Mesothelial cell of epicardium (in vitro differentiated cells): ENCODE measurements around the gene IKBKE. TPM values are rescaled to one million over a fixed set of nuclear protein-coding genes. Genes with fewer than 3 reads are reported as not detected.

Source experiments
- DNase-seq, 2 experiments: peaks; one replicate each; pipeline ENCODE4 v3.0.0; 2021; ENCODE audit warnings: low spot score in 2 of 2; ENCODE audit not compliant: unreplicated experiment in 2 of 2
- H3K27ac Mint-ChIP-seq: 2 replicates; pipeline ENCODE4 v1.8.0; 2021; ENCODE audit warnings: mixed read lengths
- H3K27me3 Mint-ChIP-seq: 2 replicates; pipeline ENCODE4 v1.8.0; 2021; ENCODE audit warnings: low read depth, mixed read lengths
- H3K36me3 Mint-ChIP-seq: 2 replicates; pipeline ENCODE4 v1.8.0; 2021; ENCODE audit warnings: mixed read lengths
- H3K4me1 Mint-ChIP-seq: 2 replicates; pipeline ENCODE4 v1.8.0; 2021; ENCODE audit warnings: mixed read lengths
- H3K4me3 Mint-ChIP-seq: 2 replicates; pipeline ENCODE4 v1.8.0; 2021; ENCODE audit warnings: mild to moderate bottlenecking, moderate library complexity, mixed read lengths
- H3K9me3 Mint-ChIP-seq: 2 replicates; pipeline ENCODE4 v1.8.0; 2021; ENCODE audit warnings: mixed read lengths
- total RNA-seq: library from RNA; stranded (reverse); gene quantifications from 3 replicates; pipeline ENCODE4 v1.2.1, GENCODE V29; 2021
- TF ChIP-seq, protein P1 (sequence below): fragments of 200-600 bp; sonication (generic); IDR thresholded peaks from one replicate; pipeline ENCODE4 v1.5.0; 2021; ENCODE audit warnings: antibody characterized with exemption; ENCODE audit not compliant: unreplicated experiment

Gene IKBKE
- total RNA-seq, 1 donor from 2014 or later = 7.9 TPM

DNA sequence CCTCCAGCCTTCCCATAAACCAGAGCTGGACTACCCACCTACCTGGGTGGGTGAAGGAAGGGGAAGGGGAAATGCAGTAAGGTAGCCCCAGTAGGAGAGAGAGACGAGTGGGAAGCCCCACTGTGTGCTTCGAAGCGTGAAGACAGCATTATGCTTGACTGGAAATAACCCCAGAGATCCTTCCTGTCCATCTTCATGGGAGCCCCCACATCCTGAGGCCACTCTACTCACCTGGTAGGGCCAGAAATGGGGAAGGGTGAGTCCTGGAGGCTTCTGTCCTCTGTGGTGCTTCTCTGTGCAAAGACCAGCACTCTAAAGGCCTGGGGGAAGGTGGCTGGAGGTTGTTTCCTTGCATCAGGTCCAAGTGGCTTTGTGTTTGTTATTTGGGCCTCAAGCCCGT lies 27.1 kb downstream of the IKBKE start:
- peaks cover 10% of the 10 kb centered on the region for H3K27me3 Mint-ChIP-seq
- no peaks in the 10 kb centered on the region for H3K36me3 Mint-ChIP-seq
- peaks cover 28% of the 10 kb centered on the region for H3K4me1 Mint-ChIP-seq
- no peak for DNase-seq
- TF ChIP-seq, protein P1, sequence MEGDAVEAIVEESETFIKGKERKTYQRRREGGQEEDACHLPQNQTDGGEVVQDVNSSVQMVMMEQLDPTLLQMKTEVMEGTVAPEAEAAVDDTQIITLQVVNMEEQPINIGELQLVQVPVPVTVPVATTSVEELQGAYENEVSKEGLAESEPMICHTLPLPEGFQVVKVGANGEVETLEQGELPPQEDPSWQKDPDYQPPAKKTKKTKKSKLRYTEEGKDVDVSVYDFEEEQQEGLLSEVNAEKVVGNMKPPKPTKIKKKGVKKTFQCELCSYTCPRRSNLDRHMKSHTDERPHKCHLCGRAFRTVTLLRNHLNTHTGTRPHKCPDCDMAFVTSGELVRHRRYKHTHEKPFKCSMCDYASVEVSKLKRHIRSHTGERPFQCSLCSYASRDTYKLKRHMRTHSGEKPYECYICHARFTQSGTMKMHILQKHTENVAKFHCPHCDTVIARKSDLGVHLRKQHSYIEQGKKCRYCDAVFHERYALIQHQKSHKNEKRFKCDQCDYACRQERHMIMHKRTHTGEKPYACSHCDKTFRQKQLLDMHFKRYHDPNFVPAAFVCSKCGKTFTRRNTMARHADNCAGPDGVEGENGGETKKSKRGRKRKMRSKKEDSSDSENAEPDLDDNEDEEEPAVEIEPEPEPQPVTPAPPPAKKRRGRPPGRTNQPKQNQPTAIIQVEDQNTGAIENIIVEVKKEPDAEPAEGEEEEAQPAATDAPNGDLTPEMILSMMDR = no peak
- H3K27ac Mint-ChIP-seq = no peak overlapping the region
- no peaks in the 10 kb centered on the region for H3K9me3 Mint-ChIP-seq
- no peak overlapping the region for H3K4me3 Mint-ChIP-seq

DNA sequence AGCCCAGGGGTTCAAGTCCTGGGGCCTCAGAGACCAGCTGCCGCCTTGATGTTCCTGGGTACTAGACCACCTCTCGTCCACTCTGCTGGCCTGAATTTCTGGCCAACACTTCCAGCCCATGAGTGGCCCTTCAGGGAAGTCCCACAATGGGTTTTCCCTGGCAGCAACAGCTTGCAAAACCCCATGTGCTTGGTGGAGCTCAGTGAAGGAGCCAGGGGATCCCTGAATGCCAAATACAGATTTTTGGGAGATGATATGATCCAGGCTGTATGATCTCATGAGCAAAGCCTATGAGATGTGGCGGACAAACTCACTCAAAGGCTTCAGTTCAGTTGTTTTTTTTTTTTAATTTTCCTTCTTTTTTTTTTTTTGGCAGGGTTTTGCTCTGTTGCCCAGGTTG lies 27.5 kb downstream of the IKBKE start:
- Mint-ChIP-seq H3K27ac (no peak overlapping the region), H3K4me1 (peaks cover 28% of the 10 kb centered on the region), H3K9me3 (no peaks in the 10 kb centered on the region), H3K4me3 (no peak overlapping the region), H3K36me3 (no peaks in the 10 kb centered on the region), H3K27me3 (peaks cover 14% of the 10 kb centered on the region)
- TF ChIP-seq, protein P1 = no peak
- no peak for DNase-seq

DNA sequence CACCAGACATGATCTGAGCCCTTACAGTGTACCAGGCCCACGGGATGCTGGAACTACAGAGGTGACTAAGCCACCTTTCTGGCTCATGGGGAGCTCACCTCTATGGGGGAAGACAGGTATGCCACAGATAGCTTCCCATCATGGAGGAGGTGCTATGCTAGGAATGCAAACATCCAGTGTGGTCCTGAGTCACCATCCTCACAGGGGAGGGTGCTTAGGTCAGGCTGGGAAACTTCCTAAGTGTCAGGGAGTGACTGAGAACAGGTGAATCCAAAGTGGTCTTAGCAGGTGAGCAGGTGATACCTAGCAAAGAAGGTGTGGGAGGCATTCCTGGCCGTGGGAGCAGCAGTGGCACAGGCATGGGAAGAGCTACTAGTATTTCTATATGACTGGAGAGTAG lies 28.4 kb downstream of the IKBKE start:
- Mint-ChIP-seq H3K9me3 (no peaks in the 10 kb centered on the region), H3K4me1 (peaks cover 28% of the 10 kb centered on the region), H3K36me3 (no peaks in the 10 kb centered on the region), H3K27me3 (peaks cover 23% of the 10 kb centered on the region), H3K27ac (no peak overlapping the region), H3K4me3 (no peak overlapping the region)
- TF ChIP-seq, protein P1 = no peak
- DNase-seq = no peak

- Mint-ChIP-seq H3K36me3 (no peaks in the 10 kb centered on the region), H3K27ac (no peak overlapping the region), H3K4me3 (no peak overlapping the region), H3K4me1 (peaks cover 31% of the 10 kb centered on the region), H3K9me3 (no peaks in the 10 kb centered on the region), H3K27me3 (peaks cover 37% of the 10 kb centered on the region)
- DNase-seq = no peak
- TF ChIP-seq, protein P1 = no peak
These were observed 29.8 kb downstream of the IKBKE start for GRCh38 chr1:206500046-206500445.

- no peak for DNase-seq
- Mint-ChIP-seq H3K4me1 (peaks cover 22% of the 10 kb centered on the region), H3K27me3 (peaks cover 55% of the 10 kb centered on the region), H3K4me3 (no peak overlapping the region), H3K36me3 (no peaks in the 10 kb centered on the region), H3K27ac (peak overlapping the region; percentile 85), H3K9me3 (no peaks in the 10 kb centered on the region)
- TF ChIP-seq, protein P1 = no peak
These were observed 31.6 kb downstream of the IKBKE start for GRCh38 chr1:206501881-206502280.

DNA sequence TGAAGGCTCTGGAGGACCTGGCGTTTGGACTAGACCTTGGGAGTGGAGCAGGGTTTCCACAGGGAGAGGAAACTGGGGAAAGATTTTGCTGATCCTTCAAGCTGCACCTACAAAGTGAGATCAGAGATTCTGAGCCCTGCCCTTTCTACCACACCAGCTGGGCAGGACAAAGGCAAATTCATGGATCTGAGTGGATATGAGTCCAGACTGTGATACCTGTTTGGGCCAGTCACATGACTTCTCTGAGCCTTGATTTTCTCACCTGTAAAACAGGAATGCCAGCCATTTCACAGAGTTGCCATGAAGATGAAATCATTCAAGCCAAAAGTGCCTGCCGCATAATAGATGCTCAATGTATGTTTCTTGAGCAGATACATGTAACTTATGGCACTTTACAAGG lies 32.1 kb downstream of the IKBKE start:
- H3K36me3 Mint-ChIP-seq = no peaks in the 10 kb centered on the region
- no peaks in the 10 kb centered on the region for H3K9me3 Mint-ChIP-seq
- H3K4me3 Mint-ChIP-seq = no peak overlapping the region
- H3K27me3 Mint-ChIP-seq = peaks cover 61% of the 10 kb centered on the region
- no peak overlapping the region for H3K27ac Mint-ChIP-seq
- TF ChIP-seq, protein P1 = no peak
- peaks cover 22% of the 10 kb centered on the region for H3K4me1 Mint-ChIP-seq
- no peak for DNase-seq
